Natural killer cell treated with Interleukin-12 subunit alpha and Interleukin-12 subunit beta and Interleukin-15 and Interleukin-18, amount 100 ng/mL, for 72 hours (primary cell): ENCODE results near the gene C2orf66. TPM values are rescaled to one million over a fixed set of nuclear protein-coding genes. Genes with fewer than 3 reads are reported as not detected.
A peak's percentile ranks its signal among the peaks of the same experiment; 100 is the strongest.

Experiments used
- ATAC-seq, 2 donors: fragments of 150-1000 bp; cut with Tn5 transposase in 1 of 2; sonication (Bioruptor Pico), chemical (Tn5 transposase) in 1 of 2; 2 replicates each; pipeline ENCODE4 v1.10.0; 2021
- DNase-seq: peaks from one replicate; pipeline ENCODE4 v3.0.0; 2022; ENCODE audit warnings: low spot score
- H3K27ac Mint-ChIP-seq, 2 donors: 1 replicate in 1 of 2; 2 replicates in 1 of 2; pipeline ENCODE4 v1.8.0; 2022; ENCODE audit warnings: mixed read lengths in 2 of 2, mild to moderate bottlenecking in 1 of 2, moderate library complexity in 1 of 2
- H3K27me3 Mint-ChIP-seq, 2 donors: 1 replicate in 1 of 2; 2 replicates in 1 of 2; pipeline ENCODE4 v1.8.0; 2022; ENCODE audit warnings: mixed read lengths in 2 of 2
- H3K36me3 Mint-ChIP-seq: one replicate; pipeline ENCODE4 v1.8.0; 2022; ENCODE audit warnings: mixed read lengths
- H3K4me1 Mint-ChIP-seq, 2 donors: 1 replicate in 1 of 2; 2 replicates in 1 of 2; pipeline ENCODE4 v1.8.0; 2022; ENCODE audit warnings: low read depth in 2 of 2, mixed read lengths in 2 of 2, mild to moderate bottlenecking in 1 of 2
- H3K4me3 Mint-ChIP-seq: one replicate; pipeline ENCODE4 v1.8.0; 2022; ENCODE audit warnings: mixed read lengths
- H3K9me3 Mint-ChIP-seq: 2 replicates; pipeline ENCODE4 v1.8.0; 2022; ENCODE audit warnings: mixed read lengths
- total RNA-seq, 2 donors: library from RNA; stranded (reverse); gene quantifications; one replicate each; pipeline ENCODE4 v1.2.3, GENCODE V29; 2022

The C2orf66 gene
- 1 to 10 TPM in 1 of 2 donors, under 1 TPM in 1; 0.21 to 1.3 TPM for total RNA-seq

DNA sequence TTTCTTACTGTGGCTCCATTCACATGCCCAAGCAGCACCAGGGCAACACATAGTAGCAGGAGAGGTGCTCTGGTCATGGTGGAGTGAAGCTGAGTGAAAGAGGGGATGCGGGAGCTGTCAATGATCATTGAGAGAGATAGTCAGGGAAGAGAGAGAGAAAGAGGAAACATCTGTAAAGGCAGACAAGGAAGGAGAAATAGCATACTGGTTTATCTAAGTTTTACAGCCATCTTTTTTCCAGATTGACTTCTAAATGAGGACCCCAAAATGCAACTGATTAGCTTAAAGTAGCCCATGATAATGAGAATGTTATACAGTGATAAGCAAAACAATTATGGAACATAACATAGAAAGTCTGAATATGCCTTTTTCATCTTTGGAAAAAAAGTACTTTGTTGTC, at the start of gene C2orf66:
Gene C2orf66 (minus strand): TSS at position 96 of the 400 bp plus-strand sequence. CDS start 19 bp downstream, at position 77.
- H3K4me1 Mint-ChIP-seq: peaks cover 0 to 5% of the 10 kb centered on the region in 2 donors
- no peaks in the 10 kb centered on the region for H3K9me3 Mint-ChIP-seq
- no peak for DNase-seq
- peaks cover 6% of the 10 kb centered on the region for H3K36me3 Mint-ChIP-seq
- peaks cover 34 to 52% of the 10 kb centered on the region in 2 donors for H3K27me3 Mint-ChIP-seq
- H3K4me3 Mint-ChIP-seq: no peak within 1 kb of the TSS
- H3K27ac Mint-ChIP-seq: no peak within 1 kb of the TSS
- ATAC-seq: no peak

DNA sequence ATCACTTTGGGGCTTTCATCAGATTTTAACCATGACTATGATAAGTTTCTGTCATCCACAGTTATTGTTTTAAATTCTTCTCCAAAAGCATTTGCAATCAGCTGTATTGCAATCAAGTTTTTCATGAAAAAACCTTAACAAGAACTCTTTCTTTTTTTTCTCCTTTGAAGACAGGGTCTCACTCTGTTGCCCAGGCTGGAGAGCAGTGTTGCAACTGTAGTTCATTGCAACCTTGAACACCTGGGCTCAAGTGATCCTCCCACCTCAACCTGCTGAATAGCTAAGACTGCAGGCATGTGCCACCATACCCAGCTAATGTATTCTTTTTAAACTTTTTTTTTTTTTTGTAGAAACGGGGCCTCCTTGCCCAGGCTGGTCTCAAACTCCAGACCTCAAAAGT, 45.5 kb upstream of the C2orf66 start:
- DNase-seq: no peak
- Mint-ChIP-seq H3K4me1 (peaks cover 4 to 8% of the 10 kb centered on the region in 2 donors), H3K27me3 (no peaks in the 10 kb centered on the region), H3K36me3 (peaks cover 35% of the 10 kb centered on the region), H3K9me3 (peaks cover 5% of the 10 kb centered on the region), H3K27ac (no peak overlapping the region), H3K4me3 (no peak overlapping the region)
- no peak for ATAC-seq

DNA sequence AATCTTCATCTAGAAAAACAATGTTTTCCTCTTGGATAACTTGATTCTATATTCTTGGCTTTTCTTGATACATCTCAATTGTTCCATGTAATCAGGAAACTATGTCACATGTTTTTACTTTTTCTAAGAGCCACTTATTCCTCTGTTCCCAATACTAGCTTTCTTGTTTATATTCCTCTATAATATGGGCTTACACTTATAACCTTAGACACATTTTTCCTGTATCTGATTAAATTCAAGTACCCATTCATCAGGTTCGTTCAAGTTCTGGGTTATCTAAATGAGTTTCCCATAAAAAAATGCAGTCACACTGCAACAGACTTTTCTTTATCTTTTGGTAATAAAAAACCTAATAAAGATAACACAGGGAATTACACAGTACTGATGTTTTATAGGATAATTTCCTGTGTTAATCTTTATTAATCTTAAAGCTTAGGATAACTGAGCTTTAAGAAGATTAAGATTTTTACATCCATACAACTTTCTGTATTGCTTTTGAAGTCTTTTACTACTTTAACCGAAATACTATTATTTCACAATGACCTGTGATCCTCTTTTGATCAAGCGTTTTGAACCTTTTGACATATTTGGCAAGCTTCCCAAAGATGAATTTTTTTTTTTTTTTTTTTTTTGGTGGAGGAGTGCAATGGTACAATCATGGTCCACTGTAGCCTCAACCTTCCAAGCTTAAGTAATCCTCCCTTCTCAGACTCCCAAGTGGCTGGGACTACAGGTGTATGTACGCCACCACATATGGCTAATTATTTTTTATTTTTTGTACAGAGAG, 44.3 kb upstream of the C2orf66 start:
- no peak overlapping the region for H3K27ac Mint-ChIP-seq
- H3K4me3 Mint-ChIP-seq: no peak overlapping the region
- DNase-seq (no peak), ATAC-seq (no peak)
- peaks cover 4 to 8% of the 10 kb centered on the region in 2 donors for H3K4me1 Mint-ChIP-seq
- peaks cover 2% of the 10 kb centered on the region for H3K9me3 Mint-ChIP-seq
- H3K27me3 Mint-ChIP-seq: no peaks in the 10 kb centered on the region
- H3K36me3 Mint-ChIP-seq: peaks cover 23% of the 10 kb centered on the region

DNA sequence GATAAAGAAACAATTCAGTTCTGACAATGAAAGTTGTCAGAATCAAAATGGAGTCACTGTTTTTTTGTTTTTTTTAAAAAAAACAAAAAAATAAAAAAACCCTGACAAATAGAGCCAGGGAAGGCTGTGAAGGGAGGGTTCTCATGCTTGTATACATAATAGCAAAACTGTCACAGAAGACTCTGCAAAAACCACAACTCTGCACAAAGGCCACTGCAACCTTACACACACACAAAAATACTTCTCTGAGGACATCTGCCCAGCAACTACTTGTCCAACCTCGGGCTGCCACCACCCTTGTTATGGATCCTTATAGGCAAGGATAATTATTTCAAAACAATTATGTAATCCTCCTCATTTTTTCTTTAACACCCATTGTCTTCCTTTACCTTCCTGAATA, 41.9 kb upstream of the C2orf66 start:
- no peaks in the 10 kb centered on the region for H3K9me3 Mint-ChIP-seq
- DNase-seq (no peak), ATAC-seq (peak in 1 of 2 donors; percentile 38)
- peaks cover 9 to 15% of the 10 kb centered on the region in 2 donors for H3K4me1 Mint-ChIP-seq
- H3K4me3 Mint-ChIP-seq: no peak overlapping the region
- H3K27ac Mint-ChIP-seq: no peak overlapping the region
- H3K36me3 Mint-ChIP-seq: peaks cover 9% of the 10 kb centered on the region
- no peaks in the 10 kb centered on the region for H3K27me3 Mint-ChIP-seq

DNA sequence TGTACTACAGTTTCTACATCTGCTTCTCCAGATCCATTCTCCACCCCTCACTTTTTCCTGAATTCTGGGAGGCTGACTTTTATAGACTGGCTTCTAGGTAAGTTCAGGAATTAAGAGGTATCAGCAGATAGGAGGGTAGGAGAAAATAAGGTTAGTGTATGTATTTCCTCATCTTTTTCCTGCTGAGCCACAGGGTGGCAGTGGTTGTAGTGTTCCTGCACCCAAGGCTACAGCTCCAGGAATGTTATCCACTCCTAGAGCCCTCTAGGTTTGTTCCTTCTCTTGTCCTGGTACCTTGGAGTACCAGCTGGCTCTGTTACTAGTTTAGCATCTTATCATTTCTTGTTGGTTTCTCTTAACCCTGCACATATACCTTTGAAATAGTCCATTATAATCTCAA, 40.7 kb upstream of the C2orf66 start:
- Mint-ChIP-seq H3K4me3 (no peak overlapping the region), H3K9me3 (no peaks in the 10 kb centered on the region), H3K27ac (peak overlapping the region in 1 of 2 donors; percentile 13), H3K36me3 (peaks cover 14% of the 10 kb centered on the region), H3K4me1 (peaks cover 11 to 24% of the 10 kb centered on the region in 2 donors), H3K27me3 (no peaks in the 10 kb centered on the region)
- DNase-seq (no peak), ATAC-seq (no peak)

DNA sequence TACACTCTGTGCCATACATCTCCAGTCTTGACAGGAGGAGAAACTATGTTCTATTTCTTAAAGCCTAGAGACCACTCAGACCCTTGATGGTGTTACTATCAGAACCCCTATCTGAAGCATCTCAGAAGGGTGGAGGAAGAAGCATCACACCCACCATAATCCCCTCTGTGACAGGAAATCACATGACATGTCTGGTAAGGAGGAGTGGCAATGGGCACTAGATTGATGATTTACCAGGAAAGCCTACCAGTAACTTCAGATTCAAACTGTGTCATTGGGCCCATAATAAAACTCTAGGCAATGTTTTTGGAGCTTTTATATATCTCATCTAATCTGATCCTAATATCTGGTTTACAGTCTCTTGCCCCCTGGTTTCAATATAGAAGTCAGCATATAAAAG, 37.1 kb upstream of the C2orf66 start:
- H3K4me1 Mint-ChIP-seq: peaks cover 9 to 20% of the 10 kb centered on the region in 2 donors
- peaks cover 10% of the 10 kb centered on the region for H3K36me3 Mint-ChIP-seq
- H3K27me3 Mint-ChIP-seq: no peaks in the 10 kb centered on the region
- no peak overlapping the region for H3K4me3 Mint-ChIP-seq
- DNase-seq (no peak), ATAC-seq (no peak)
- no peaks in the 10 kb centered on the region for H3K9me3 Mint-ChIP-seq
- H3K27ac Mint-ChIP-seq: peak overlapping the region; percentile 14 to 18

DNA sequence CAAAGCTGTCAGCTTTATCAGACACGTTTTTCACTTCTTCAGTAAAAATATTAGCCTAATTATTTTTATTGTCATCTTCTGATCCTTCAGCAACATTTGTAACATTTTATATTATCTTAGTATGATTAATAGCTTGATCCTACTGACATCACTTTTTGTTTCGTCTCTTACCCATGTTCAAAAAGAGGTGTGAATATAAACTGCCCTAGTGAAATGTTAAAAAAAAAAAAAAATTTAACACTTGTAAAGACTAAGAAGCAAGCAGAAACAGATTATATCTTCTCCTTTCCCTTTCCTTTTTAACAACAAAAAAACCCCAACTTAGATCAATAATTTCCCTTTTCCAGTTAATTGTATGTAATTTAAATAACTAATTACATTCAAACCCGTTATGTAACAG, 36.2 kb upstream of the C2orf66 start:
- Mint-ChIP-seq H3K36me3 (peaks cover 14% of the 10 kb centered on the region), H3K4me3 (no peak overlapping the region), H3K9me3 (no peaks in the 10 kb centered on the region), H3K27ac (peak overlapping the region in 1 of 2 donors; percentile 75), H3K4me1 (peaks cover 8 to 18% of the 10 kb centered on the region in 2 donors), H3K27me3 (no peaks in the 10 kb centered on the region)
- ATAC-seq: no peak
- DNase-seq: no peak

DNA sequence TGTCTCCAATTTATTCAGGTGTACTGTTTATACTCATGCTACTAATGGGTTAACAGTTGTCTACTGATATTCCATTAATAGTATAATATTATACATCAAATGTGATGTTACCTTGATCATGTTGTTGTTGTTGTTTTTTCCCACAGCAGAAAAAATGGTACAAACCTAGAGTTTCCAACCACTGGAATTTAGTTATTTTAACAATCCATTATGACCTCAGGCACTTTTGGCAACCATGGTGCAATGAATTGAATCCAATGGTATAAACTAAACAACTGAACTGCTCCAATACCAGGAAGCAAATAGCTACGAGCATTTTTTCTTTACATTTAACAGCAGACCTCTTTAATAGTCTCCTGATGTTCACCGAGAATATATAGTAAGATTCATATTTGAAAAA, 31.0 kb upstream of the C2orf66 start:
- Mint-ChIP-seq H3K36me3 (peaks cover 5% of the 10 kb centered on the region), H3K4me3 (no peak overlapping the region), H3K4me1 (peaks cover 0 to under 1% of the 10 kb centered on the region in 2 donors), H3K9me3 (no peaks in the 10 kb centered on the region), H3K27me3 (no peaks in the 10 kb centered on the region), H3K27ac (no peak overlapping the region)
- DNase-seq: no peak
- no peak for ATAC-seq

DNA sequence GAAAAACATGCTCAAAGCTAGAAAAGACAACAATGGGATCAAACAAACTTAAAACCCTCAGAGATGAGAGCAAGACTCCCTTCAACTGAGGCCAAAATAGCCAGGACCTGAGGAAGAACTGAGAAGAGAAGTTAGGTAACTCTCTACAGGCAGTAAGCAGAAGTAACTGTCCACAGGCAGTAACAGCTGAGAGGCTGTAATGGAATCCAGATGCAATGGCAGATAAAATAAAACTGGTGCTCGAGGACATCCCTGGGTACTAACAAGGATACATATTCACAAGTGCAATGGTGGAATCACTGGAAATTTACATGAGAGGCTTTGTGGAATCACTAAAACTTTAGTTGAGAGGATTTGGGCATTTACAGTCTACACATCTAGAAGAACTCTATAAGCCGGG, 30.4 kb upstream of the C2orf66 start:
- Mint-ChIP-seq H3K4me3 (no peak overlapping the region), H3K9me3 (no peaks in the 10 kb centered on the region), H3K4me1 (no peaks in the 10 kb centered on the region), H3K27ac (no peak overlapping the region), H3K36me3 (peaks cover 5% of the 10 kb centered on the region), H3K27me3 (no peaks in the 10 kb centered on the region)
- DNase-seq (no peak), ATAC-seq (no peak)

DNA sequence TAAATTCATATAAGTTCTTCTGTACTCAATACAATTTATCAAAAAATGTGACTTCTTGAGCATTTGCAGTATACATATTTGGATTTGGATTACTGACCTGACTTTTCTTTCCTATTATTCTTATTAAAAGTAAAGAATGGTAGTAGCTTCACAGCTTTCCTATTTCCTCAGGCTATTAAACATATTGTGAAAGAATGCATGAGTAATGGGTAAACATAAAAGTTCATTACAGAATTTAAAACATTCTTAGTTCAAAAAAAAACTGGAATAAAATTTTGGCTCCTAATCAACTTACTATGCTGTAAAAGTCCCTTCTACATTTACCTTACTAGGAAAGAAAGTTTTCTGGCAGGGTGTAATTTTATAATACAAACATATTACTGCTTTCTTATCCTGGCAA, 27.3 kb upstream of the C2orf66 start:
- DNase-seq (no peak), ATAC-seq (no peak)
- no peaks in the 10 kb centered on the region for H3K4me1 Mint-ChIP-seq
- no peak overlapping the region for H3K27ac Mint-ChIP-seq
- no peaks in the 10 kb centered on the region for H3K9me3 Mint-ChIP-seq
- peaks cover 5% of the 10 kb centered on the region for H3K36me3 Mint-ChIP-seq
- H3K27me3 Mint-ChIP-seq: no peaks in the 10 kb centered on the region
- H3K4me3 Mint-ChIP-seq: no peak overlapping the region

DNA sequence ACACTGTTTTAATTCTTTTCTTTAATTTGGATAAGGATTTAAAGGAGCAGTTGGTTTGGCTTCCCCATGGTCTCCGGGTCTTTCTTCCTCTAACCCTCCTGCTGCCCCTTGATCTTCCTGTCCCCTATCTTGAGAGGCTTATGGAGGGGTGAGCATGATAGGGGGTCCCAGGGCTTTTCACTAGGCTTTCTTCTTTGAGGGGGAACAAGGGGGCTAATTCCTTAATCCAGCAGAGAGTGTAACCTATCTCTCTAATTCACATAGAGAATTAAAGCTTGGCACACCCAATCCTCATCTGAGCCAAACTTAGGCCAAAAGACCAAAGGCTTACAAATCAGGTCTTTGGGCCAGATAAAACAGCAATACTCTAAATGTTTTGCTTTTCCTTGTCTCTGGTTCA, 21.5 kb upstream of the C2orf66 start:
- ATAC-seq (no peak), DNase-seq (no peak)
- Mint-ChIP-seq H3K4me1 (peaks cover 0 to 4% of the 10 kb centered on the region in 2 donors), H3K36me3 (no peaks in the 10 kb centered on the region), H3K27ac (no peak overlapping the region), H3K4me3 (no peak overlapping the region), H3K9me3 (no peaks in the 10 kb centered on the region), H3K27me3 (peaks cover 6 to 9% of the 10 kb centered on the region in 2 donors)

DNA sequence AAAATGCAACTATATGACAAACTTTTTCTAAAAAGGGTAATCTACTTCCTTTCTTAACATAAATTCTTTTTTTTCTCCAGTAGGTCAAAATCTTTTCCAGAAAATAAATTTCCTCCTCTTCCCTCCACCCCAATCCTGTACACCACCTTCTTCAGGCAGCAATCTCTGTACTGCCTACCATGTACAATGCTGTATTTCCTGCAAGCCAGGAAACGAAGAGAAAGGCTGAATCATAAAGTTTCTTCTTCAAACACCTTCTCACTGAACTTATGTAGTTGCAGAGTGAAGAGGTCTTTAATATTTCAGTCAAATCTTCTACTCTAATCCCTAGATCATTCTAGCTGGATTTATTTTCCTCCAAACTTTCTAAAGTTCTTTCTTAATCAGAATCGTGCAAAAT, 18.2 kb upstream of the C2orf66 start:
- no peaks in the 10 kb centered on the region for H3K9me3 Mint-ChIP-seq
- peaks cover 0 to 4% of the 10 kb centered on the region in 2 donors for H3K4me1 Mint-ChIP-seq
- H3K27ac Mint-ChIP-seq: no peak overlapping the region
- no peak overlapping the region for H3K4me3 Mint-ChIP-seq
- H3K36me3 Mint-ChIP-seq: no peaks in the 10 kb centered on the region
- peaks cover 26 to 28% of the 10 kb centered on the region in 2 donors for H3K27me3 Mint-ChIP-seq
- no peak for DNase-seq
- ATAC-seq: no peak

DNA sequence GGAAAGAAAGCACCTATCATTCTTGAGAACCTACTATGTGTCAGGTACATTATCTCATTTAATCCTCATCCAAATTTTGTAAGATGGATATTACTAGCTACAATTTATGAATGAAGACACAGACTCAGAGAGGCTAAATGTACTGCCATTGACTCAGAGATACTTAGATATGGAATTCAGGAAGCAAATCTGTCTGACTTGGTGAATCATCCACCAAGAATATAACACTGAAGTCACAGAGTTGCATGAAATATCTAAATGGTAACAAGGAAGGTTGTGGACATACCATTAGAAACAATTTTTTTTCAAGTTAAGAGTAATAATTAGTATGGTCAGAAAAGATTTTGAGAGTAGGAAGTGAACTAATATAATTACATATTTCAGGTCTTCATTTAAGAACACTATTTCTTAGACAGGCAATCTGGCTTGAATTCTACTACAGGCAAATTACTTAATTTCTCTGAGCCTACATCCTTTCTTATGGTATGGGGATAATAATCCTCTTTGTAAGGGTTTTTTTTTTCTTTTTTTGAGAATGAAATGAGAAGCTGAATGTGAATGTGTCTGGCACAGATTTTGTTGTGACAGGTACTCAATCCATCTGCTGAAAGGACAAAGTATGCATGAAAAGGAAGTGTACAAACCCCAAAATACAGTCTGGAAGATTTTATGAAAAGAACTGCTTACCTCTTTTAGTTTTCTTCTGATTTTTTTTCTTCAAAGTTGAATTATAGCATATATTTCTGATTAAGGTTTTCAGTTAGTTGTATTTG, 14.8 kb upstream of the C2orf66 start:
- no peak overlapping the region for H3K4me3 Mint-ChIP-seq
- H3K27ac Mint-ChIP-seq: no peak overlapping the region
- DNase-seq: no peak
- peaks cover 7% of the 10 kb centered on the region for H3K36me3 Mint-ChIP-seq
- H3K4me1 Mint-ChIP-seq: peaks cover 0 to 4% of the 10 kb centered on the region in 2 donors
- peaks cover 37 to 43% of the 10 kb centered on the region in 2 donors for H3K27me3 Mint-ChIP-seq
- peaks cover 3% of the 10 kb centered on the region for H3K9me3 Mint-ChIP-seq
- no peak for ATAC-seq

DNA sequence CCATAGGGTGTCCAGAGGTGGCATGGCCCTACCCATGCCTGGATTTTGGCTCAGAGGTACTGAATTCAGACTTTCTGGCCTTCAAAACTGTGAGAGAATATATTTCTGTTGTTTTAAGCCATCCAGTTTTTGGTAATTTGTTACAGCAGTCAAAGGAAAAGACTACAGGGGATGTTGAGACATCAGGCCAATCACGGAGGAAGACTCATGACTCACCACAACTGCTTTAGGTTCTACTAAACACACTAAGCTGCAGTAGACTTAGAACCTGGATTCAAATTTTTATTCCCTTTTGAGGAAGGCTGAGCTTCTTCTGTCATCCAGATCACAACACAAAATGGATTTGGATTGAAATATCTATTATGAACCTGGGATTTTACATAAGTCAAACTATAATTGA, 12.0 kb upstream of the C2orf66 start:
- no peaks in the 10 kb centered on the region for H3K4me1 Mint-ChIP-seq

More for the DNA sequence above, 12.0 kb upstream of the C2orf66 start:
- no peak overlapping the region for H3K4me3 Mint-ChIP-seq
- ATAC-seq (no peak), DNase-seq (no peak)
- H3K27me3 Mint-ChIP-seq: peaks cover 33 to 41% of the 10 kb centered on the region in 2 donors
- H3K9me3 Mint-ChIP-seq: peaks cover 8% of the 10 kb centered on the region
- H3K36me3 Mint-ChIP-seq: peaks cover 16% of the 10 kb centered on the region
- no peak overlapping the region for H3K27ac Mint-ChIP-seq
